ENCODE measurements around the gene CTDSPL. TPM values are rescaled to one million over a fixed set of nuclear protein-coding genes. Genes with fewer than 3 reads are reported as not detected.
A peak's percentile ranks its signal among the peaks of the same experiment; 100 is the strongest.

CTDSPL gene
- total and polyA plus RNA-seq, 2 experiments from 2014 or later = 15.3 to 22.3 TPM

GRCh38 chr3:37907371-37907770 lies 45.7 kb downstream of the CTDSPL start:
- H3K4me1 ChIP-seq (ENCODE audit: low read depth) = peaks cover 31% of the 10 kb centered on the region
- no peaks in the 10 kb centered on the region for H3K27me3 ChIP-seq
- H3K4me3 ChIP-seq = no peak overlapping the region
- TF ChIP-seq CTCF (IDR thresholded peaks at IDR 0.05; ENCODE audit: low read depth, low read length) = no peak
- DNase-seq (ENCODE audit: low read depth in 1 of 2, low spot score in 1 of 2) = no peak
- peak overlapping the region; percentile 89 for H3K27ac ChIP-seq
- no peaks in the 10 kb centered on the region for H3K9me3 ChIP-seq (ENCODE audit: low read depth)
- no peaks in the 10 kb centered on the region for H3K36me3 ChIP-seq

DNA sequence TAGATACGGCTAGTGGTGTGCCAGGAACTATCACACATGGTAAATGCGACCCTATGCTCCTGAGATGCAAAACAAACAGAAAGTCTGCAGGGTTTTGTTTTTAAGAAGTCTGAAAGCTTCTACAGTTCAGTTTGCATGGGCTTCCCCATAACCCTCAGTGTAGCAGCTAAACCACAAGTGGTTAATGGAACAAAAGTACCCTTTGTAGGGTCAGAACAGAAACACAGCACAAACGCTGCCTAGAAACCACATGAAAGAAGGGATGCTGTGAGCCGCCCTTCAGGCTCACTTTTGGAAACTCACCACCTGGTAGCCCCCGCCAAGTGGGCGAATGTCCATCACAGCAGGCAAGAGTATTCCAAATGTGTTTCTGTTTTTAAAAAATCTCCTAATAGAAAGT lies 46.2 kb downstream of the CTDSPL start:
- peaks cover 31% of the 10 kb centered on the region for H3K4me1 ChIP-seq (ENCODE audit: low read depth)
- no peaks in the 10 kb centered on the region for H3K36me3 ChIP-seq
- H3K4me3 ChIP-seq = no peak overlapping the region
- DNase-seq (ENCODE audit: low read depth in 1 of 2, low spot score in 1 of 2) = no peak
- H3K9me3 ChIP-seq (ENCODE audit: low read depth) = no peaks in the 10 kb centered on the region
- no peaks in the 10 kb centered on the region for H3K27me3 ChIP-seq
- H3K27ac ChIP-seq = no peak overlapping the region
- TF ChIP-seq CTCF (IDR thresholded peaks at IDR 0.05; ENCODE audit: low read depth, low read length) = no peak

DNA sequence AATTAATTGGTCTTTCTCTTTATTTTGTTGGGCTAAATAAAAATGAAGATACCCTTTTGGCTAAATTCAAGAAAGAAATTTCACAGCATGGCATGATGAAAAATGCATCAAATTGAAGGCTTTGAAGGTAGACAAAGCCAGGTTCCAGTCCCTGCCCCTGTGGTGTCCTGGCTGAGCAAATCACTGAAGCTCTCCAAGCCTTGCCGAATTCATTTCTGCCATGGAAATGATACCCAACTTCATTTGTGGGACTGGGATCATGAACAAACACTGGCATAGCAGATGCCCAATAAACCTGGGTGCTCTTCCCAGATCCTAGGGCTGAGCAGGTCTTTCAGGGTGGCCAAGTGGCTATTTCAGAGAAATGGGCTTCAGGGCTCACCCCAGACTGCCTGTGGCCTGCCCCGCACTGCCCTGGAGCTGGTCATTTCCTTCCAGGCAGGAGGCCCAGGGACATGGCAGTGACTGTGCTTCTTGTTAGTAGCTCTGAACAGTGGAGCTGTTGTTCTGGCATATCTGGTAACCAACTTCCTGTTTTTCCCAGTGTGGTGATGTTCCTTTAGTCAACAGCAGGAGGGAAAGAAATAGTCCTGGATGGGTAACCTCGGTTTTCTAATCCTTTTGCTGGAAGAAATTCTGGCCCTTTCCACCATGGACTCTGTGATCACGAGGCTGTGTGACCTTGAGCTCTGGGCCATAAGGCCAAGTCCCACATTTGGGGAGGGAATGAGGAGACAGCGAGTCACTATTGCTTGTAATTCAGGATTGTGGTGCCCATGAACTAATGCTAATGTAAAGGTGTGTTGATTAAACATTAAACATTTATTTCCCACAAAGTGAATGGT lies 47.6 kb downstream of the CTDSPL start:
- peaks cover 31% of the 10 kb centered on the region for H3K4me1 ChIP-seq (ENCODE audit: low read depth)
- no peak for TF ChIP-seq CTCF (IDR thresholded peaks at IDR 0.05; ENCODE audit: low read depth, low read length)
- no peaks in the 10 kb centered on the region for H3K9me3 ChIP-seq (ENCODE audit: low read depth)
- no peaks in the 10 kb centered on the region for H3K36me3 ChIP-seq
- H3K27ac ChIP-seq = no peak overlapping the region
- H3K27me3 ChIP-seq = no peaks in the 10 kb centered on the region
- DNase-seq (ENCODE audit: low read depth in 1 of 2, low spot score in 1 of 2) = peak in 1 of 2 donors; percentile 72
- H3K4me3 ChIP-seq = no peak overlapping the region

DNA sequence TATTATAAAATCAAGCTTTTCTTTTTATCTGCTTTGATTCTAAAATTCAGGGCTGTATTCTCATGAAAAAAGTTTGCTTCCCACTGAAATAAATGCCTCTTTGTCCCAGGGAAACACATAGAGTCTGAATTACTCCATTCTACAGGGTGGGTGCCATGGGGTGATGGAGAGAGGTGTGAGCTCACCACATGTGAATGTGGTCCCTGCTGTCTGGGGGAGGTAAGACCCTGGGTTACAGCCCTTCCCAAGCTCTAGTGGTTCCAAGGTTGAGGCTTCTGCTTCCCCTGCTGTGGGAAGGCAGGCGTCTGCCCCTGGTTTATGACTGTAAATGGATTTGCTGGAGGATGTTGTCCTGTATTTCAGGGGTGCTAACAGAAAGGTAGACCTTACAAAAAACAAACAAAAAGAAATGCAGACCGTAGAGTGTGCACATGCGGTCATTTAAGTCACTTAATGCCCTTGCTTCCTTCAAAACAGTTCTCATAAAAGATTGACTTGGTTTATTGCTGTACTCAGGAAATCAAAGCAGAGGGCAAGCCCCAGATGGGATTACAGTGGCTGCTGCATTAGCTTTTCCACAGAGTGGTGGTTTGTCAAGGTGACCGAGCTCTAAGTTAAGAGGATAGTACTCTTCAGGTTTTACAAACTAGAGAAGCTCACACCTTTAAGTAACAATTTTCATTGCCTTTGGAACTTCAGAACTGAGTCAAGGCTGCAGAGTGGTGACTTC lies 49.2 kb downstream of the CTDSPL start:
- TF ChIP-seq CTCF (IDR thresholded peaks at IDR 0.05; ENCODE audit: low read depth, low read length) = no peak
- Histone ChIP-seq H3K4me3 (no peak overlapping the region), H3K4me1 (ENCODE audit: low read depth) (peaks cover 20% of the 10 kb centered on the region), H3K27me3 (no peaks in the 10 kb centered on the region), H3K9me3 (ENCODE audit: low read depth) (no peaks in the 10 kb centered on the region), H3K27ac (no peak overlapping the region), H3K36me3 (no peaks in the 10 kb centered on the region)
- no peak for DNase-seq (ENCODE audit: low read depth in 1 of 2, low spot score in 1 of 2)

DNA sequence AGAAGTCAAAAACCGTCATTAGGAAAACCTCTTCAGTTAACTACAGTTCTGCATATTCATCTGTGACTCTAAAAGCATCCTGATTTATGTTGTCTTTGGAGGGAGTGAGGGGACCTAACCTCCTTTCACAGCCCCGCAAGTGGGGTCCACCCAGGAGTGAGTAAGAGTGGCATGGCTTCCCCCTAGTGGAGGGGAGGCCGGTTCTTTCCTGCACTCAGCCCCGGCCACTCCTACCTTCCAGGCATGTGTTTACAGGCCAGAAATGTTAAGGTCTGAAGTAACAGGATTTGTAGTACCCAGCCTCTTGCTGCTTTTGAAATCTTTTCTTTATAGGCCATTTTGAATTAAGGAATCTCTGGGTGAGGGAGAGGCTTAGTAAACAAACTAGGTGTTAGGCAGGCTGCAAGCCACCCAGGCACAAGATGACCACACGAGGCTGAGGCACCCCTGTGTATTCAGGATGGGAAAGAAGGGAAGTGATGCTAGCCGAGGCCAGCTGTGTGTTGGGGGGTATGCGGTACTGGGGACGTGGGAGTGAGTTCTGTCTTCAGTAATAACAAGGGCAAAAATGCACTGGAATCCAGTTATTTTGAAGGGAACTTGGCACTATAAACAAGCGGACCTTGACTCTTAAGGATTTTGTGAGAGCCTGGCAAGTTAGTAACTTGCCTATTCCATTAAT lies 50.5 kb downstream of the CTDSPL start:
- H3K36me3 ChIP-seq = no peaks in the 10 kb centered on the region
- H3K27ac ChIP-seq = no peak overlapping the region
- no peak for DNase-seq (ENCODE audit: low read depth in 1 of 2, low spot score in 1 of 2)
- H3K4me1 ChIP-seq (ENCODE audit: low read depth) = peaks cover 6% of the 10 kb centered on the region
- H3K9me3 ChIP-seq (ENCODE audit: low read depth) = no peaks in the 10 kb centered on the region
- no peaks in the 10 kb centered on the region for H3K27me3 ChIP-seq
- peak; percentile 6 for TF ChIP-seq CTCF (IDR thresholded peaks at IDR 0.05; ENCODE audit: low read depth, low read length)
- no peak overlapping the region for H3K4me3 ChIP-seq
